ENCODE measurements around the gene ABCA4. TPM values are rescaled to one million over a fixed set of nuclear protein-coding genes. Genes with fewer than 3 reads are reported as not detected.

The ABCA4 gene
- total RNA-seq, 1 experiment from 2014 or later = 0.09 TPM

DNA sequence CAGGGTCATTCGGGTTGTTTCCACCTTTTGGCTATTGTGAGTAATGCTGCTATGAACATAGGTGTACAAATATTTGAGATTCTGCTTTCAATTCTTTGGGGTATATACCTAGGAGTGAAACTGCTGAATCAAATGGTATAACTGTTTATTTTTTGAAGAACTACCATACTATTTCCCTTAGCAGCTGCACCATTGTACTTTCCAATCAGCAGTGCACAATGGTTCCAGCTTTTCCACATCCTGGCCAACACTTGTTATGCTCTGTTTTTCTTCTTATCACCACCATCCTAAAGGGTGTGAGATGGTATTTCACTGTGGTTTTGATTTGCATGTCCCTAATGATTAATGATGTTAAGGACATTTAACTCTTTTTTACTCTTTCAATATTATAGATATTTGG is 3.6 kb upstream of the ABCA4 start (continued):
- TF ChIP-seq NFYB (CRISPR knock-in tag; conservative IDR thresholded peaks at IDR 0.05; ENCODE audit: low read depth) = no peak
- TF ChIP-seq ZMAT4 (CRISPR knock-in tag; IDR thresholded peaks at IDR 0.05) = no peak
- TF ChIP-seq NR3C1 (CRISPR knock-in tag; conservative IDR thresholded peaks at IDR 0.05; ENCODE audit: low read depth) = no peak

DNA sequence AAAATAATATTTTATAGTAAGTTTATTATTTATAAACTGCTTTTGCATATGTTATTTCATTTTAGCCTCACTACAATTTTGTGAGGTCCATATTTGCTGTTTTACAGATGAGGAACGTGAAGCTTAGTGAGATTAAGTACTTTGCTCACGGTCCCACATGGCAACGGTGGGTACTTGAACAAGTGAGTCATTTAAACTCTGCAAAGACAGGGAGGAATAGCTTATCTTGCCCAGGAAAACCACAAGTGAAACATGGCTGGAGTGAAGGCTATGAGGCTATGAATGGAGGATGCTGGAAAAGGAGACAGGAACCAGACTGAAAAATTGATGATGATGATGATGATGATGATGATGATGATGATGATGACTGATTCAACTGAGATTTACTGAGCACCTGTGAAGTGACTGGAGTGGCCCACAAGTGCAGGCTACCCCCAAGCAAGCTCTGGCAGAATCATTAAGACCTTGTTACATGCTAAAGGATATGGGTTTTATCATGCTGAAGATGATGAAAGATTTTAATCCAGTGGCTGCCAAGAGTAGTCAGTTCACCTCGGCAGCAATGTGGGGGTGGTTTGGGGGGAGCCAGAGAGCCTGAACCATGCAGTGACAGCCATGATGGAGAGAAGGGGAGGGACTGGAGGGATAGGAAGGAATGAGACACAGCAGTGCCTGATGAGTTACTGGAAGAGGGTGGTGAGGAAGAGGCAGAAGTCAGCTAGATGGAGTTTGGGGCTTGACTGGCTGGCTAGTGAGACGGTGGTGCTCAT is 1.4 kb upstream of the ABCA4 start:
- DNase-seq (ENCODE audit: low spot score) (no peak), ATAC-seq (no peak)
- H3K9me3 Mint-ChIP-seq = no peaks in the 10 kb centered on the region
- ChIA-PET CTCF (interaction anchor here (1.4 kb wide), 1 partner anchor 59 kb away, joined by 6 read pairs; no protein-coding TSS in a partner anchor), POLR2A (no interaction called here)
- peaks cover 53% of the 10 kb centered on the region for H3K4me1 Mint-ChIP-seq
- no peak overlapping the region for H3K4me3 Mint-ChIP-seq
- TF ChIP-seq USF1 (CRISPR knock-in tag; IDR thresholded peaks at IDR 0.05) (no peak), CREM (CRISPR knock-in tag; IDR thresholded peaks at IDR 0.05) (no peak), ELF4 (CRISPR knock-in tag; IDR thresholded peaks at IDR 0.05; ENCODE audit: low read depth) (no peak), ZNF121 (CRISPR knock-in tag; IDR thresholded peaks at IDR 0.05) (no peak)
- TF ChIP-seq, protein P1, sequence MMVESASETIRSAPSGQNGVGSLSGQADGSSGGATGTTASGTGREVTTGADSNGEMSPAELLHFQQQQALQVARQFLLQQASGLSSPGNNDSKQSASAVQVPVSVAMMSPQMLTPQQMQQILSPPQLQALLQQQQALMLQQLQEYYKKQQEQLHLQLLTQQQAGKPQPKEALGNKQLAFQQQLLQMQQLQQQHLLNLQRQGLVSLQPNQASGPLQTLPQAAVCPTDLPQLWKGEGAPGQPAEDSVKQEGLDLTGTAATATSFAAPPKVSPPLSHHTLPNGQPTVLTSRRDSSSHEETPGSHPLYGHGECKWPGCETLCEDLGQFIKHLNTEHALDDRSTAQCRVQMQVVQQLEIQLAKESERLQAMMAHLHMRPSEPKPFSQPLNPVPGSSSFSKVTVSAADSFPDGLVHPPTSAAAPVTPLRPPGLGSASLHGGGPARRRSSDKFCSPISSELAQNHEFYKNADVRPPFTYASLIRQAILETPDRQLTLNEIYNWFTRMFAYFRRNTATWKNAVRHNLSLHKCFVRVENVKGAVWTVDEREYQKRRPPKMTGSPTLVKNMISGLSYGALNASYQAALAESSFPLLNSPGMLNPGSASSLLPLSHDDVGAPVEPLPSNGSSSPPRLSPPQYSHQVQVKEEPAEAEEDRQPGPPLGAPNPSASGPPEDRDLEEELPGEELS (CRISPR knock-in tag; IDR thresholded peaks at IDR 0.05) = no peak
- peaks cover 17% of the 10 kb centered on the region for H3K27me3 Mint-ChIP-seq (ENCODE audit: low read depth)
- H3K27ac Mint-ChIP-seq = no peak overlapping the region
- no peaks in the 10 kb centered on the region for H3K36me3 Mint-ChIP-seq

DNA sequence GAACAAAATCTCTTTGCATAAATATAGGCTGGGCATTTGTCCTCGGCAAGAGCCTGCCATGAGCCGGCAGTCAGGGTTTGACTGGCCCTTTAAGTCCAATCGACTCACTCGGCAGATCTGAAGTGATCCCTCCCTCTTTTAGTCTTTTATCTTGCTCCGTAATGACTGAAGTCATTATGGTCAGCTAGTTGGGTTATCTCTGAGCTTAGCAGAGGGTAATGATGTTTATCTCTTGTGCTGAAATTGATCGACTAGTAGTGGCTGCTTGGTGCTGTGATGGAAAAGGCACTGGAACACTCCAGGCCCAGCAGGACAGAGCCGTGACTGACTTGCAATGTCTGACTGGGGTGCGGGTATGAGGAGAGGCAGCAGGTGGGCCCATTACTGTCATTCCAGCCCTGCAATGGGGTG is 468 bp upstream of the ABCA4 start:
- H3K27ac Mint-ChIP-seq = peak overlapping the region; percentile 3; the same call in 1 of the 2 replicates
- no peak overlapping the region for H3K4me3 Mint-ChIP-seq
- TF ChIP-seq MYBL2 (CRISPR knock-in tag; IDR thresholded peaks at IDR 0.05) (no peak), ZNF425 (CRISPR knock-in tag; conservative IDR thresholded peaks at IDR 0.05) (no peak), ELF4 (CRISPR knock-in tag; IDR thresholded peaks at IDR 0.05; ENCODE audit: low read depth) (no peak), ZNF263 (CRISPR knock-in tag; IDR thresholded peaks at IDR 0.05; ENCODE audit: low read depth) (no peak), RELA (CRISPR knock-in tag; IDR thresholded peaks at IDR 0.05; ENCODE audit: borderline replicate concordance) (no peak), ESRRA (CRISPR knock-in tag; IDR thresholded peaks at IDR 0.05; ENCODE audit: borderline replicate concordance) (no peak), ZNF317 (CRISPR knock-in tag; IDR thresholded peaks at IDR 0.05; ENCODE audit: borderline replicate concordance, low read depth) (no peak), NFE2L1 (CRISPR knock-in tag; IDR thresholded peaks at IDR 0.05) (no peak), CREM (CRISPR knock-in tag; IDR thresholded peaks at IDR 0.05) (no peak), NR3C1 (CRISPR knock-in tag; conservative IDR thresholded peaks at IDR 0.05; ENCODE audit: low read depth) (no peak), ZMAT4 (CRISPR knock-in tag; IDR thresholded peaks at IDR 0.05) (no peak), NR1H2 (CRISPR knock-in tag; IDR thresholded peaks at IDR 0.05) (no peak), ZNF671 (CRISPR knock-in tag; IDR thresholded peaks at IDR 0.05) (no peak)
- TF ChIP-seq, protein P2, sequence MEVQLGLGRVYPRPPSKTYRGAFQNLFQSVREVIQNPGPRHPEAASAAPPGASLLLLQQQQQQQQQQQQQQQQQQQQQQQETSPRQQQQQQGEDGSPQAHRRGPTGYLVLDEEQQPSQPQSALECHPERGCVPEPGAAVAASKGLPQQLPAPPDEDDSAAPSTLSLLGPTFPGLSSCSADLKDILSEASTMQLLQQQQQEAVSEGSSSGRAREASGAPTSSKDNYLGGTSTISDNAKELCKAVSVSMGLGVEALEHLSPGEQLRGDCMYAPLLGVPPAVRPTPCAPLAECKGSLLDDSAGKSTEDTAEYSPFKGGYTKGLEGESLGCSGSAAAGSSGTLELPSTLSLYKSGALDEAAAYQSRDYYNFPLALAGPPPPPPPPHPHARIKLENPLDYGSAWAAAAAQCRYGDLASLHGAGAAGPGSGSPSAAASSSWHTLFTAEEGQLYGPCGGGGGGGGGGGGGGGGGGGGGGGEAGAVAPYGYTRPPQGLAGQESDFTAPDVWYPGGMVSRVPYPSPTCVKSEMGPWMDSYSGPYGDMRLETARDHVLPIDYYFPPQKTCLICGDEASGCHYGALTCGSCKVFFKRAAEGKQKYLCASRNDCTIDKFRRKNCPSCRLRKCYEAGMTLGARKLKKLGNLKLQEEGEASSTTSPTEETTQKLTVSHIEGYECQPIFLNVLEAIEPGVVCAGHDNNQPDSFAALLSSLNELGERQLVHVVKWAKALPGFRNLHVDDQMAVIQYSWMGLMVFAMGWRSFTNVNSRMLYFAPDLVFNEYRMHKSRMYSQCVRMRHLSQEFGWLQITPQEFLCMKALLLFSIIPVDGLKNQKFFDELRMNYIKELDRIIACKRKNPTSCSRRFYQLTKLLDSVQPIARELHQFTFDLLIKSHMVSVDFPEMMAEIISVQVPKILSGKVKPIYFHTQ (CRISPR knock-in tag; IDR thresholded peaks at IDR 0.05) = no peak
- TF ChIP-seq, protein P3, sequence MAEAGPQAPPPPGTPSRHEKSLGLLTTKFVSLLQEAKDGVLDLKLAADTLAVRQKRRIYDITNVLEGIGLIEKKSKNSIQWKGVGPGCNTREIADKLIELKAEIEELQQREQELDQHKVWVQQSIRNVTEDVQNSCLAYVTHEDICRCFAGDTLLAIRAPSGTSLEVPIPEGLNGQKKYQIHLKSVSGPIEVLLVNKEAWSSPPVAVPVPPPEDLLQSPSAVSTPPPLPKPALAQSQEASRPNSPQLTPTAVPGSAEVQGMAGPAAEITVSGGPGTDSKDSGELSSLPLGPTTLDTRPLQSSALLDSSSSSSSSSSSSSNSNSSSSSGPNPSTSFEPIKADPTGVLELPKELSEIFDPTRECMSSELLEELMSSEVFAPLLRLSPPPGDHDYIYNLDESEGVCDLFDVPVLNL (CRISPR knock-in tag; IDR thresholded peaks at IDR 0.05; ENCODE audit: borderline replicate concordance, low read depth) = no peak
- TF ChIP-seq, protein P4, sequence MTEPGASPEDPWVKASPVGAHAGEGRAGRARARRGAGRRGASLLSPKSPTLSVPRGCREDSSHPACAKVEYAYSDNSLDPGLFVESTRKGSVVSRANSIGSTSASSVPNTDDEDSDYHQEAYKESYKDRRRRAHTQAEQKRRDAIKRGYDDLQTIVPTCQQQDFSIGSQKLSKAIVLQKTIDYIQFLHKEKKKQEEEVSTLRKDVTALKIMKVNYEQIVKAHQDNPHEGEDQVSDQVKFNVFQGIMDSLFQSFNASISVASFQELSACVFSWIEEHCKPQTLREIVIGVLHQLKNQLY (CRISPR knock-in tag; IDR thresholded peaks at IDR 0.05) = no peak
- no peaks in the 10 kb centered on the region for H3K9me3 Mint-ChIP-seq
- no peaks in the 10 kb centered on the region for H3K36me3 Mint-ChIP-seq
- DNase-seq (ENCODE audit: low spot score) = no peak
- ChIA-PET POLR2A (no interaction called here), CTCF (no interaction called here)
- peaks cover 21% of the 10 kb centered on the region for H3K27me3 Mint-ChIP-seq (ENCODE audit: low read depth)
- H3K4me1 Mint-ChIP-seq = peaks cover 59% of the 10 kb centered on the region
- no peak for ATAC-seq

Data from WTC11 (cell line).